A673 (cell line): Measurements from ENCODE around the gene FAM20A. TPM values are rescaled to one million over a fixed set of nuclear protein-coding genes. Genes with fewer than 3 reads are reported as not detected.

Experiments
- BruUV-seq: library from RNA; stranded (reverse); fragments of 400-500 nt; replicated peaks from 2 replicates; lab custom pipeline; 2021; lab: Mats Ljungman, UMichigan
- CTCF ChIA-PET: fragments of 300-600 bp; sonication (Branson Sonifier 250); formaldehyde crosslinking; loops from one replicate; lab custom pipeline; 2022; ENCODE audit warnings: antibody characterized with exemption; lab: Charles Lee
- POLR2A ChIA-PET: fragments of 300-600 bp; sonication (Branson Sonifier 250); formaldehyde crosslinking; loops from one replicate; lab custom pipeline; 2022; ENCODE audit warnings: antibody characterized with exemption; ENCODE audit not compliant: low non-redundant PET; lab: Charles Lee
- DNase-seq: peaks from one replicate; pipeline ENCODE4 v3.0.0-alpha.2; 2015; ENCODE audit warnings: low spot score
- H3K27ac ChIP-seq: fragments of 200-600 bp; sonication (generic); 2 replicates; pipeline ENCODE4 v1.5.1; 2016; ENCODE audit warnings: mixed run types, low read depth, mild to moderate bottlenecking, mixed read lengths, antibody characterized with exemption, low read length; ENCODE audit not compliant: poor library complexity, severe bottlenecking
- H3K27me3 ChIP-seq: fragments of 200-600 bp; sonication (generic); replicated peaks from 2 replicates; pipeline ENCODE4 v1.6.1; 2017; ENCODE audit warnings: mixed run types, low read depth, mild to moderate bottlenecking, mixed read lengths, antibody characterized with exemption, low read length; ENCODE audit not compliant: insufficient read depth, poor library complexity
- H3K36me3 ChIP-seq: fragments of 200-600 bp; sonication (generic); 2 replicates; pipeline ENCODE4 v1.6.1; 2016; ENCODE audit warnings: mixed run types, mild to moderate bottlenecking, mixed read lengths, antibody characterized with exemption, low read length; ENCODE audit not compliant: insufficient read depth, poor library complexity, severe bottlenecking
- H3K4me1 ChIP-seq: fragments of 200-600 bp; sonication (generic); 2 replicates; pipeline ENCODE4 v1.6.1; 2017; ENCODE audit warnings: mixed run types, mild to moderate bottlenecking, mixed read lengths, antibody characterized with exemption, low read length; ENCODE audit not compliant: insufficient read depth, poor library complexity, severe bottlenecking
- H3K4me3 ChIP-seq: fragments of 200-600 bp; sonication (generic); 2 replicates; pipeline ENCODE4 v1.5.1; 2016; ENCODE audit warnings: low read depth, mixed run types, mild to moderate bottlenecking, mixed read lengths, low read length; ENCODE audit not compliant: poor library complexity, severe bottlenecking
- H3K9me3 ChIP-seq: fragments of 200-600 bp; sonication (generic); 2 replicates; pipeline ENCODE4 v1.6.1; 2016; ENCODE audit warnings: mixed run types, low read depth, mild to moderate bottlenecking, mixed read lengths, antibody characterized with exemption, low read length; ENCODE audit not compliant: poor library complexity, severe bottlenecking
- EZH2 ChIP-seq: fragments of 200-600 bp; sonication (generic); IDR thresholded peaks from 2 replicates; pipeline ENCODE4 v1.6.1; 2017; ENCODE audit warnings: borderline replicate concordance, low read depth, mild to moderate bottlenecking, mixed read lengths, antibody characterized with exemption, low read length; ENCODE audit not compliant: poor library complexity, severe bottlenecking
- intact Hi-C: fragments of 100-400 bp; cut with micrococcal nuclease; formaldehyde crosslinking; loops from one replicate; pipeline ENCODE4 v1.10.0; 2022; ENCODE audit not compliant: unreplicated experiment
- total RNA-seq: library from RNA; stranded (reverse); gene quantifications from 2 replicates; pipeline ENCODE4 v1.2.3, GENCODE V29; 2021
- TF ChIP-seq, protein P1 (sequence below): fragments of 300-800, 200-600 bp; sonication (generic); conservative IDR thresholded peaks from 2 replicates; pipeline ENCODE4 v1.5.1; 2017; ENCODE audit warnings: low read depth, mild to moderate bottlenecking, antibody characterized with exemption, low read length, moderate library complexity, mixed read lengths

FAM20A gene
- total RNA-seq, 1 experiment from 2014 or later = not detected

DNA sequence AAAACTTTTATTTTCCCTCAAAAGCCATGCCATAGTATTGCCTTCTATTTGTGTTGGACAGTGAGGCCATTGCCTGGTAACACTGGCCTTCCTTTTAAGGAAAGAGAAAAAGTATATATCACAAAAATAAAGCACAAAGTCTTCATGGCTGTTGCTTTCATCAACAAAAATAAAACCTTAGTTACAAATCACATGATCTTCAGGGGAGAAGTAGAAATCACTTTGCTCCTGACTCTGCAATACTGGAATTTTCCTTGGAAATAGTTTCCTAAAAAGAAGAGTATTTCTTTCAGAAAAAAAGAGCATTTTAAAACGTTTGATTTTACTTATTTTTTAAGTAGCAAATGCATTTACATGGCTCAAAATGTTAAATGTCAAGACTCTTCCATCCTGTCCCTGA is 41.9 kb downstream of the FAM20A start:
- TF ChIP-seq EZH2 = no peak
- TF ChIP-seq, protein P1, sequence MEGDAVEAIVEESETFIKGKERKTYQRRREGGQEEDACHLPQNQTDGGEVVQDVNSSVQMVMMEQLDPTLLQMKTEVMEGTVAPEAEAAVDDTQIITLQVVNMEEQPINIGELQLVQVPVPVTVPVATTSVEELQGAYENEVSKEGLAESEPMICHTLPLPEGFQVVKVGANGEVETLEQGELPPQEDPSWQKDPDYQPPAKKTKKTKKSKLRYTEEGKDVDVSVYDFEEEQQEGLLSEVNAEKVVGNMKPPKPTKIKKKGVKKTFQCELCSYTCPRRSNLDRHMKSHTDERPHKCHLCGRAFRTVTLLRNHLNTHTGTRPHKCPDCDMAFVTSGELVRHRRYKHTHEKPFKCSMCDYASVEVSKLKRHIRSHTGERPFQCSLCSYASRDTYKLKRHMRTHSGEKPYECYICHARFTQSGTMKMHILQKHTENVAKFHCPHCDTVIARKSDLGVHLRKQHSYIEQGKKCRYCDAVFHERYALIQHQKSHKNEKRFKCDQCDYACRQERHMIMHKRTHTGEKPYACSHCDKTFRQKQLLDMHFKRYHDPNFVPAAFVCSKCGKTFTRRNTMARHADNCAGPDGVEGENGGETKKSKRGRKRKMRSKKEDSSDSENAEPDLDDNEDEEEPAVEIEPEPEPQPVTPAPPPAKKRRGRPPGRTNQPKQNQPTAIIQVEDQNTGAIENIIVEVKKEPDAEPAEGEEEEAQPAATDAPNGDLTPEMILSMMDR = no peak
- BruUV-seq = no TSS peak
- Histone ChIP-seq H3K9me3 (no peaks in the 10 kb centered on the region), H3K36me3 (no peaks in the 10 kb centered on the region), H3K27me3 (no peaks in the 10 kb centered on the region), H3K27ac (no peak overlapping the region), H3K4me3 (no peak overlapping the region), H3K4me1 (no peaks in the 10 kb centered on the region)
- ChIA-PET CTCF (no interaction called here), POLR2A (no interaction called here)
- no peak for DNase-seq
- intact Hi-C loops = no loop called here

DNA sequence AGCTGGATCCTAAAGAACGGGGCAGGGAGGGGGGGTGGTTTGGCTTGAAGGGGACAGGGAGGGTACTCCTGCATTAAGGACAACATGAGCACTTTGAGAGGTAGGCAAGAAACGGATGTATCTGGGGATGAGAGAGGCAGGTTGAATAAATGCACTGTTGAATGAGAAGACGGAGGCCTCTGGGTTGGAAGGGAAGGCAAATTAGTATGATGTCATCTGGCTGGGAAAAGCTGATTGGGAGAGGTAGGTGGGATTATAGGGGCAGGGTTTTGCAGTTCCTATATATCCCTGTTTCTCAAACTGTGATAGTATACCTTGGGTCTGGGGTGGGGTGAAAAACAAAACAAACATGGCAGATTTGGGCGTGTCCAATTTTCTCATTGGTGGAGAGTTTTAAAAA is 44.6 kb downstream of the FAM20A start:
- DNase-seq = no peak
- Histone ChIP-seq H3K4me1 (no peaks in the 10 kb centered on the region), H3K27ac (no peak overlapping the region), H3K9me3 (no peaks in the 10 kb centered on the region), H3K4me3 (no peak overlapping the region), H3K36me3 (no peaks in the 10 kb centered on the region), H3K27me3 (no peaks in the 10 kb centered on the region)
- intact Hi-C loops = no loop called here
- no TSS peak for BruUV-seq
- ChIA-PET CTCF (no interaction called here), POLR2A (no interaction called here)
- TF ChIP-seq, protein P1 = no peak
- no peak for TF ChIP-seq EZH2

DNA sequence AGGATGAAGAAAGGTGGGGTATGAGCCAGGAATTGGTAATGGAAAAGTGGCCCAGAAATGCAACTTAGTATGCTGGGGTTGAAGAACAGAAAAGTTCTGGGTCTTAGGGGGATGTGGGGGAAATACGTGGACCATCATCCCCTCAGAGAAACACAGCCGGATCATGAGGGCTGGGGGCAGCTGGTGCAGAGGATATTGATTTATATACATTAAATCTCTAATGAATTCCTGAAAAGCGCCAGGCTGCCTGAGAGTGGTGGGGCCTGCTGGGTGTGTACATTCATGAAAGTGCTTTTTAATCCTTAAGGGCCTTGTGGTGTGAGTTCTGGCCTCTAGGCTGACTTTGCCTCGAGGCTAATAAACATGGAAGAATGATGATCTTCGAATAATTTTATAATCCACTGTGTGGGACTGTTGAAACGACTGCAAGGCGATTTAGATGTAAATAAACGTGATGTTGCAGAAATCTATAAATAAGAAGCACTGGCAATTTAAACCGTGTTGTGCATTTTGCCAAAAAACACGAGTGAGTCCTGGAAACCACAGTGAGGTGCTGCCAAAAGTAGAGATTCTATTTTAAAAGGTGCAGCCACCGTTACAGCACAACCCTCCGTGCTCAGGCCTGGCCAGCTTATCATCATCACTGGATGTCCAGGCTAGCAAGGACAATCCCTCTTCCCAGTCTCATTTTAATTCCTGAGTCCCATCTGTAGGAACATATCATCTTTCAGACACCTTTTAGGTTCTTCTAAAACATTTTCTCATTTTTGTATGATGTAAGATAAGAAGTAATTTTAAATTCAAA is 56.9 kb downstream of the FAM20A start:
- ChIA-PET POLR2A (no interaction called here), CTCF (no interaction called here)
- TF ChIP-seq, protein P1 = no peak
- TF ChIP-seq EZH2 = no peak
- no peaks in the 10 kb centered on the region for H3K9me3 ChIP-seq
- H3K36me3 ChIP-seq = no peaks in the 10 kb centered on the region
- no peaks in the 10 kb centered on the region for H3K27me3 ChIP-seq
- intact Hi-C loops = no loop called here
- no TSS peak for BruUV-seq
- no peaks in the 10 kb centered on the region for H3K4me1 ChIP-seq
- no peak overlapping the region for H3K27ac ChIP-seq
- no peak for DNase-seq
- H3K4me3 ChIP-seq = no peak overlapping the region
